ENCODE data around the gene HRH3.

DNA sequence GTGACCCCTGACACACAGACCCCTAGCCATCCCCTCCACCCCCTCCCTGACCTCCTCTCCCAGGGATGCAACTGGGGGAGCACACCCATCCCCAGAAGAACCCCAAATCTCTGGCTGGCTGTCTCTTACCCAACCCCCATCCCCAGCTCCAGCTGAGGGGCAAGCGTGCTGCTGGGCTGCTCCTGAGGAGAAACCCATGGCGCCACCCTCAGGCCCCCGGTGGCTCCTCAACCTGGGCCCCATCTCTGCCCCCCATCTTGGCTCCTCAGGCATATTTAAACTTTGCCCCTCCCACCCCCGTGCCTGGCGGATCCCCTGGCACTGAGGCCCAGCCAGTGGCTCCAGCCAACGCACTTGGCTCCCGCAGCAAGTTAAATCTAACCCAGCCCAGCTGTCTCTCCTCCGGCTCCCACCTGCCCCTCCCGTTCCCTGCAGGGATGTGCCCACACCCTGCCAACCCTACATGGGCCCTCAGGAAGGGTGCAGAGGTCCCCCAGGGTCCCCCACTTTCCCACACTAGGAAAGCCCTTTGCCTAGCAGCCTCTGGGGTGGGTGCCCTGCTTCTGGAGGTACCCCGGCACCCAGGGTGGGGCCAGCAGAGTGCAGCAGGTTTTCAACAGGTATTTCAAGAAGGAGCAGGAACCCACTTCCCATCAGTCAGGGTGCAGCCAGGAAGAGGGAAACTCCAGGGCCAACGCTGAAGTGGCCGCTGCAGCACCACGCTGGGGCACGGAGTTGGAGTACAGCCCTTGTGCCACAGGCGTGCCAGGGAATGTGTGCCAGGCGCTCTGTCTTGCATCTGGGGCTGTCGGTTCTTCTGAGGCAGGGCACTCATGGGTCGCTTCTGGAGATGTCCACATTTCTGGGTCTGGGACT lies 12.9 kb upstream of the HRH3 start:
- TF ChIP-seq RAD21 (conservative IDR thresholded peaks at IDR 0.05) (no peak), TAF1 (IDR thresholded peaks at IDR 0.05; ENCODE audit: low read depth) (no peak), EP300 (conservative IDR thresholded peaks at IDR 0.05; ENCODE audit: poor library complexity, severe bottlenecking) (no peak), EZH2 (IDR thresholded peaks at IDR 0.05; ENCODE audit: borderline replicate concordance, insufficient read depth, low read length, poor library complexity, severe bottlenecking) (no peak), POLR2AphosphoS5 (IDR thresholded peaks at IDR 0.05) (no peak), REST (IDR thresholded peaks at IDR 0.05; ENCODE audit: borderline replicate concordance) (no peak)
- TF ChIP-seq, protein P1, sequence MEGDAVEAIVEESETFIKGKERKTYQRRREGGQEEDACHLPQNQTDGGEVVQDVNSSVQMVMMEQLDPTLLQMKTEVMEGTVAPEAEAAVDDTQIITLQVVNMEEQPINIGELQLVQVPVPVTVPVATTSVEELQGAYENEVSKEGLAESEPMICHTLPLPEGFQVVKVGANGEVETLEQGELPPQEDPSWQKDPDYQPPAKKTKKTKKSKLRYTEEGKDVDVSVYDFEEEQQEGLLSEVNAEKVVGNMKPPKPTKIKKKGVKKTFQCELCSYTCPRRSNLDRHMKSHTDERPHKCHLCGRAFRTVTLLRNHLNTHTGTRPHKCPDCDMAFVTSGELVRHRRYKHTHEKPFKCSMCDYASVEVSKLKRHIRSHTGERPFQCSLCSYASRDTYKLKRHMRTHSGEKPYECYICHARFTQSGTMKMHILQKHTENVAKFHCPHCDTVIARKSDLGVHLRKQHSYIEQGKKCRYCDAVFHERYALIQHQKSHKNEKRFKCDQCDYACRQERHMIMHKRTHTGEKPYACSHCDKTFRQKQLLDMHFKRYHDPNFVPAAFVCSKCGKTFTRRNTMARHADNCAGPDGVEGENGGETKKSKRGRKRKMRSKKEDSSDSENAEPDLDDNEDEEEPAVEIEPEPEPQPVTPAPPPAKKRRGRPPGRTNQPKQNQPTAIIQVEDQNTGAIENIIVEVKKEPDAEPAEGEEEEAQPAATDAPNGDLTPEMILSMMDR (IDR thresholded peaks at IDR 0.05; ENCODE audit: poor library complexity, severe bottlenecking), result no peak
